Transverse colon (tissue), 4 donors: ENCODE data around the gene TMOD3.

ENCODE experiments used
- EP300 ChIP-seq: sonication (generic); formaldehyde crosslinking; IDR thresholded peaks from one replicate; pipeline ENCODE4 v1.6.1; 2017; ENCODE audit warnings: antibody characterized with exemption, low read depth
- POLR2A ChIP-seq: fragments of 450-650 bp; IDR thresholded peaks from one replicate; pipeline ENCODE4 v1.6.1; 2016; ENCODE audit warnings: antibody characterized with exemption, mild to moderate bottlenecking, moderate library complexity
- POLR2AphosphoS5 ChIP-seq, 3 donors: sonication (generic); formaldehyde crosslinking; IDR thresholded peaks; one replicate each; pipeline ENCODE4 v1.6.1; 2016; ENCODE audit warnings: antibody characterized with exemption in 3 of 3
- TF ChIP-seq, protein P1 (sequence below), 5 experiments: fragments of 200-600 bp in 3 of 5; fragments of 450-650 bp in 2 of 5; sonication (generic) in 3 of 5; IDR thresholded peaks; 1 replicate in 2 of 5; 2 replicates in 3 of 5; pipeline ENCODE4 v1.5.1; 2016 to 2017; ENCODE audit warnings: antibody characterized with exemption in 5 of 5, inconsistent platforms in 3 of 5, mild to moderate bottlenecking in 2 of 5, moderate library complexity in 1 of 5

- TF ChIP-seq, protein P1, sequence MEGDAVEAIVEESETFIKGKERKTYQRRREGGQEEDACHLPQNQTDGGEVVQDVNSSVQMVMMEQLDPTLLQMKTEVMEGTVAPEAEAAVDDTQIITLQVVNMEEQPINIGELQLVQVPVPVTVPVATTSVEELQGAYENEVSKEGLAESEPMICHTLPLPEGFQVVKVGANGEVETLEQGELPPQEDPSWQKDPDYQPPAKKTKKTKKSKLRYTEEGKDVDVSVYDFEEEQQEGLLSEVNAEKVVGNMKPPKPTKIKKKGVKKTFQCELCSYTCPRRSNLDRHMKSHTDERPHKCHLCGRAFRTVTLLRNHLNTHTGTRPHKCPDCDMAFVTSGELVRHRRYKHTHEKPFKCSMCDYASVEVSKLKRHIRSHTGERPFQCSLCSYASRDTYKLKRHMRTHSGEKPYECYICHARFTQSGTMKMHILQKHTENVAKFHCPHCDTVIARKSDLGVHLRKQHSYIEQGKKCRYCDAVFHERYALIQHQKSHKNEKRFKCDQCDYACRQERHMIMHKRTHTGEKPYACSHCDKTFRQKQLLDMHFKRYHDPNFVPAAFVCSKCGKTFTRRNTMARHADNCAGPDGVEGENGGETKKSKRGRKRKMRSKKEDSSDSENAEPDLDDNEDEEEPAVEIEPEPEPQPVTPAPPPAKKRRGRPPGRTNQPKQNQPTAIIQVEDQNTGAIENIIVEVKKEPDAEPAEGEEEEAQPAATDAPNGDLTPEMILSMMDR (IDR thresholded peaks at IDR 0.05), result no peak
- TF ChIP-seq POLR2A, result no peak
- TF ChIP-seq EP300, result no peak
- no peak for TF ChIP-seq POLR2AphosphoS5 (IDR thresholded peaks at IDR 0.05)
Observed at GRCh38 chr15:51952805-51953204, 123.4 kb downstream of the TMOD3 start.
